Karpas-422 (cell line): ENCODE results near the gene PCSK6. TPM values are rescaled to one million over a fixed set of nuclear protein-coding genes. Genes with fewer than 3 reads are reported as not detected.
"Not testable (repeated sequence)": the region's sequence is repeated elsewhere in the genome, so short reads cannot be mapped to it uniquely, and the experiment has no call there.

ENCODE experiments used
- DNase-seq: peaks from one replicate; pipeline ENCODE4 v3.0.0-alpha.2; 2015
- H2AFZ ChIP-seq: fragments of 200-600 bp; sonication (generic); 2 replicates; pipeline ENCODE4 v1.6.1; 2014; ENCODE audit warnings: antibody characterized with exemption, low read length, mixed read lengths
- H3K27ac ChIP-seq: fragments of 200-600 bp; sonication (generic); 2 replicates; pipeline ENCODE4 v1.5.1; 2014; ENCODE audit warnings: mild to moderate bottlenecking, low read length, moderate library complexity
- H3K27me3 ChIP-seq: fragments of 200-600 bp; sonication (generic); 2 replicates; pipeline ENCODE4 v1.6.1; 2014; ENCODE audit warnings: low read length, mixed read lengths
- H3K36me3 ChIP-seq: fragments of 200-600 bp; sonication (generic); 2 replicates; pipeline ENCODE4 v1.6.1; 2014; ENCODE audit warnings: low read length, mixed read lengths; ENCODE audit not compliant: insufficient read depth
- H3K4me1 ChIP-seq: fragments of 200-600 bp; sonication (generic); 2 replicates; pipeline ENCODE4 v1.6.1; 2014; ENCODE audit warnings: mild to moderate bottlenecking, low read length, mixed read lengths
- H3K4me2 ChIP-seq: fragments of 200-600 bp; sonication (generic); 2 replicates; pipeline ENCODE4 v1.6.1; 2014; ENCODE audit warnings: low read length, low read depth, mild to moderate bottlenecking; ENCODE audit not compliant: poor library complexity, severe bottlenecking
- H3K4me3 ChIP-seq: fragments of 200-600 bp; sonication (generic); 2 replicates; pipeline ENCODE4 v1.5.1; 2014; ENCODE audit warnings: mild to moderate bottlenecking, antibody characterized with exemption, low read length, mixed read lengths
- H3K79me2 ChIP-seq: fragments of 200-600 bp; sonication (generic); 2 replicates; pipeline ENCODE4 v1.6.1; 2014; ENCODE audit warnings: mild to moderate bottlenecking, low read length, mixed read lengths
- H3K9ac ChIP-seq: fragments of 200-600 bp; sonication (generic); 2 replicates; pipeline ENCODE4 v1.6.0; 2014; ENCODE audit warnings: low read length
- H3K9me2 ChIP-seq: fragments of 200-600 bp; sonication (generic), shearing (Covaris generic); replicated peaks from 2 replicates; pipeline ENCODE4 v1.6.0; 2014; ENCODE audit warnings: mild to moderate bottlenecking, low read length, moderate library complexity; ENCODE audit not compliant: insufficient read depth
- H3K9me3 ChIP-seq: fragments of 300-700, 200-600 bp; sonication (generic); 2 replicates; pipeline ENCODE4 v1.6.1; 2014; ENCODE audit warnings: low read length, mixed read lengths
- H4K20me1 ChIP-seq: fragments of 200-600 bp; sonication (generic); 2 replicates; pipeline ENCODE4 v1.6.1; 2014; ENCODE audit warnings: mild to moderate bottlenecking, antibody characterized with exemption, low read length, low read depth; ENCODE audit not compliant: insufficient read depth
- total RNA-seq: library from RNA; depleted of rRNA; stranded (reverse); fragments of >200 nt; shearing (Covaris generic); gene quantifications from 2 replicates; pipeline ENCODE4 v1.2.3, GENCODE V29; 2014; ENCODE audit warnings: low replicate concordance

Gene PCSK6
- total RNA-seq, 1 experiment from 2014 or later, result 0.19 TPM

DNA sequence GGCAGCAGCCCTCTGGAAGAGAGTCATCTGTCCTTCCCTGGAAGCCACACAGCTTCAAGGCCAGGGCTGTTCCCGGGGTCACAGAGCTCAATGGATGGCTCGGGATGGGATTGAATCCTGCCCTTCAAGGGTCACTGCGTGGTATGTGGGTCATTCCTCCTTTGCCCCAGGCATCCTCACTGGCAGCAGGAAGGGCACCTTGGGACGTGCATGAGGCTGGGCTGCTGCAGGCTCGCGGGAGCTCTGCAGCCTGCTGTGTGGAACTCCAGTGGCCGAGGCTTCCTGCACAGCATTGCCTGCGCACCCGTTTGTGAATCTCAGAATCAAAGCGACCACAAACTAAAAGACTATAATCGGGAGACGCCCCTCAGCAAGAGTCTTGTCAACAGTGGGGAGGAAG lies 60.7 kb downstream of the PCSK6 start:
- H3K79me2 ChIP-seq, result no peaks in the 10 kb centered on the region
- H3K9me3 ChIP-seq, result no peaks in the 10 kb centered on the region
- no peak overlapping the region for H2AFZ ChIP-seq
- H3K4me2 ChIP-seq, result no peak overlapping the region
- no peak overlapping the region for H3K9ac ChIP-seq
- H3K4me1 ChIP-seq, result no peaks in the 10 kb centered on the region
- no peaks in the 10 kb centered on the region for H3K27me3 ChIP-seq
- no peak overlapping the region for H3K27ac ChIP-seq
- DNase-seq, result no peak
- no peak overlapping the region for H3K4me3 ChIP-seq
- H3K9me2 ChIP-seq, result no peaks in the 10 kb centered on the region
- no peaks in the 10 kb centered on the region for H3K36me3 ChIP-seq
- H4K20me1 ChIP-seq, result no peaks in the 10 kb centered on the region

DNA sequence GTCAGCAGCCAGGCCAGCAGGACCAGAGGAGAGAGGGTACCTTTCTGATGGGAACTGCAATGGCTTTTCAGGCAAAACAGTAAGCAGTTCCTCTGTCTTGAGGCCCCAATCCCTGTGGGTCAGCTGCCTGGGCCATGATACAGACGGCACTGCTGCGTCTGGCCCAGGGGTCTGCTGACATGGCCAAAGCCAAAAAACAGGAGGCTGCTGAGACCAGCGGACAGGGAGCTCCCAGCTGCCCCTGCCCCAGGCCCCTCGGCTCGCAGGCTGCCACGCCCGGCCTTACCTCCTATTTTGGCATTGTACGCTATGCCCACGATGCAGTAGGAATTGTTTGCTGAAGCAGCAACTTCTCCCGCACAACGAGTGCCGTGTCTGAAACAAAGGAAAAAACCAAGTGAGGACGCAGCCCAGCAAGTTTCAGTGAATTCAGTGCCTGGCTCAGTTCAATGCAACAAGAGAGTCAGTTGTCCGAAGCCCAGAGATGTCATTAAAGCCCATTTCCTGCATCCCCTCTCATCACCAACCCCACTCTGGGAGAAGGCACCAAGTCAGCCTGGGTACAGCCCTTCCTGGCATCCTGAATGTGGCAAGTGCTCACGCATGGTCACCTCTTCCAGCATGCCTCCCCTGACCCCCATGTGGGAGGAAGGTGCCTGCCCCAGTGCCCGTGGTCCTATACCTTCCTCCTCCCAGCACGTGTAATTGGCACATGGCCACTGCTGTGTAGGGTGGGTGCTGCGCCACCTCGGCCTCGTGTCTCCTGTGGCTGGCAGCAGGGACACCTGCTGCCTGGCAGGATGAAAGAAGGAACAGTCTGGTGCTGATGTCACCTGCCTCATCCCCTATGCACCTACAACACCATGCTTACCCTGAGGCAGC lies 61.7 kb downstream of the PCSK6 start:
- Histone ChIP-seq H3K9ac (no peak overlapping the region), H3K36me3 (no peaks in the 10 kb centered on the region), H3K27ac (no peak overlapping the region), H3K9me2 (no peaks in the 10 kb centered on the region), H3K4me1 (no peaks in the 10 kb centered on the region), H4K20me1 (no peaks in the 10 kb centered on the region), H3K27me3 (no peaks in the 10 kb centered on the region), H3K4me3 (no peak overlapping the region), H3K79me2 (no peaks in the 10 kb centered on the region), H3K9me3 (no peaks in the 10 kb centered on the region), H2AFZ (no peak overlapping the region), H3K4me2 (no peak overlapping the region)
- DNase-seq, result no peak

DNA sequence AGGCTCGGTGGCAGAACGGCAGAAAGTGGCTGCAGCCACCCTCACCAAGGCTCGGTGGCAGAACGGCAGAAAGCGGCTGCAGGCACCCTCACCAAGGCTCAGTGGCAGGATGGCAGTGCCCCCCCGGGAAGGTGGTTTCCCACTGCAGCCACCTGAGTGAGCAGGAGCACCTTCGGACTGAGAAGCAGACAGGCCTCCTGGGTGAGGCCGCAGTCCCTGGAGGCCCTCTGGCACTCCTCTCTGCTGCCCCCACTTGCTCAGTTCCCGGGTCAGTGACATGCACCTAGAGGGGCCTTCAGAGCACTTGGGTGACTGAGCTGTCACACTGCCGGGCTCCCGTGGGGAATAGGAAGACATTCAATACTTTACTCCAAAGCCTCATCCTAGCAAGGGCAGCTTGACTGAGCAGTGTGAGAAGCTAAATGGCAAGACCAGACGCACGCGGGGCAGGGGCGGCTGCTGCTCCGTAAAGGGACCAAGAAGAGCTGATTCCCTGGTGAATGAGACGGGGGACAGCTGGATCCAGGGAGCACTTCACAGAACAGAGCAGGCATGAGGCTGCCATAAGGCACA lies 62.7 kb downstream of the PCSK6 start:
- no peak overlapping the region for H3K4me3 ChIP-seq
- H3K9ac ChIP-seq, result no peak overlapping the region
- no peaks in the 10 kb centered on the region for H3K9me3 ChIP-seq

DNA sequence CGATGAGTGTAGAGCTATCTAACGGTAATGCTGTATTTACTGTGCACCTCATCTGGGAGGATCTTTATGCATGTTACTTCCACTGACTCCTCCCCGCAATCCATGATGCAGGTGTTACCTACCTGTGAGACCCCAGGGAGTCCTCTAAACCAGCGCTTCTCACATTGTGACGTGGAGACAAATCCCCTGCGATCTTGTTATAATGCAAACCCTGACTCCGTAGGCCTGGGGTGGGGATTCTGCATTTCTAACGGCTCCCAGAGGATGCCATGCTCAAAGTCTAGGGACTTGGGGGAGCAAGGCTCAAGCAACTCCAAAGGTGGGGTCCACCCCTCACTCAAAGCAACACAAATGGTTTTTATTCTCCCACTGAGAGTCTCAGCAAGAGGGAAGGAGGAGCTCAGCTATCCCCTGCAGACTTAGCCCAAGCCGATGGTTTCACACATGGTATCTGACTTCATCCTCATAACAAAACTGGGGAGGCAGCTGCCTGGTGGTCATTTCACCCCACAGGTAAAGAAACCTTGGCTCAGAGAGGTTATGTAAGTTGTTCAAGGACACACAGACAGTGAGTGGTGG lies 63.6 kb downstream of the PCSK6 start:
- Histone ChIP-seq H2AFZ (no peak overlapping the region), H3K9me2 (no peaks in the 10 kb centered on the region), H3K4me1 (no peaks in the 10 kb centered on the region), H3K36me3 (no peaks in the 10 kb centered on the region), H3K27me3 (no peaks in the 10 kb centered on the region), H3K79me2 (no peaks in the 10 kb centered on the region), H3K4me2 (no peak overlapping the region), H3K9ac (no peak overlapping the region), H3K4me3 (no peak overlapping the region), H3K9me3 (no peaks in the 10 kb centered on the region), H4K20me1 (no peaks in the 10 kb centered on the region), H3K27ac (no peak overlapping the region)
- DNase-seq, result no peak

More for the DNA sequence above, 62.7 kb downstream of the PCSK6 start:
- Histone ChIP-seq H3K27ac (no peak overlapping the region), H3K9me2 (no peaks in the 10 kb centered on the region), H3K79me2 (no peaks in the 10 kb centered on the region), H3K27me3 (no peaks in the 10 kb centered on the region), H3K4me1 (no peaks in the 10 kb centered on the region), H4K20me1 (no peaks in the 10 kb centered on the region), H3K36me3 (no peaks in the 10 kb centered on the region), H3K4me2 (no peak overlapping the region), H2AFZ (no peak overlapping the region)
- DNase-seq, result no peak

DNA sequence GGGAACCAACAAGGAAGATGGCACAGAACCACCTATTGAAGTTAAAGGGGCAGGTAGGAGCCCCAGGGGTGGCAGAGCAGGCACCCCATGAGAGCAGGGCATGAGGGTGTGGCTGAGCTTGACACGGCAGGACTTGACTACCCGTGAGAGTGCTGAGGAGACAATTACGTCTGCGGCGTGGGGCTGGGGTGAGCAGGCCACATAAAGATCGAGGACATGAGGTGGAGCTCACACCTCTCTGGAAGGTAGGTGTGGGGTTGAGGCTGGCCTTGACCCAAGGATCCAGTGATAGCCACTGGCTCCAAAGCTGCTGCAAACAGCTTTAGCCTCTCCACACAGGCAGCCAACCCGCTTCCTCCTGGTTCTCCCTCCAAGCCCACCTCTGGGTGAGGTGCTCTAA lies 64.5 kb downstream of the PCSK6 start:
- no peaks in the 10 kb centered on the region for H3K79me2 ChIP-seq
- H3K4me1 ChIP-seq, result no peaks in the 10 kb centered on the region
- H3K9ac ChIP-seq, result no peak overlapping the region
- no peaks in the 10 kb centered on the region for H3K9me2 ChIP-seq
- H4K20me1 ChIP-seq, result no peaks in the 10 kb centered on the region
- no peak for DNase-seq
- no peak overlapping the region for H3K27ac ChIP-seq
- H3K36me3 ChIP-seq, result no peaks in the 10 kb centered on the region
- H3K9me3 ChIP-seq, result no peaks in the 10 kb centered on the region
- no peak overlapping the region for H3K4me2 ChIP-seq
- H3K4me3 ChIP-seq, result no peak overlapping the region
- H3K27me3 ChIP-seq, result no peaks in the 10 kb centered on the region
- no peak overlapping the region for H2AFZ ChIP-seq

DNA sequence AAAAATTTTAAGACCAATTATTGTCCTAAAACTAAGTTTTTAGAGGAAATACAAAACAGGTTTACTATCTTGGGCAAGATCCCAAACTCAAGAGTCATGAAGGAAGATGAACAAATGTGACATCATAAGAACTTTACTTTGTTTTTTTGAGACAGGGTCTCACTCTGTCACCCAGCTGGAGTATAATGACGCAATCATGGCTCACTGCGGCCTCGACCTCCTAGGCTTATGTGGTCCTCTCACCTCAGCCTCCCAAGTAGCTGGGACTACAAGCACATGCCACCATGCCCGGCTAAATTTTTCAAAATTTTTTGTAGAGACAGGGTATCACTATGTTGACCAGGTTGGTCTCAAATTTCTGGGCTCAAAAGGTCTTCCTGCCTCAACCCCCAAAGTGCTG lies 69.3 kb downstream of the PCSK6 start:
- Histone ChIP-seq H3K9me3 (no peaks in the 10 kb centered on the region), H3K4me3 (no peak overlapping the region), H3K79me2 (no peaks in the 10 kb centered on the region), H3K36me3 (no peaks in the 10 kb centered on the region), H3K9ac (no peak overlapping the region), H2AFZ (no peak overlapping the region), H3K27me3 (no peaks in the 10 kb centered on the region), H3K9me2 (no peaks in the 10 kb centered on the region), H3K27ac (no peak overlapping the region), H3K4me1 (no peaks in the 10 kb centered on the region), H3K4me2 (no peak overlapping the region), H4K20me1 (no peaks in the 10 kb centered on the region)
- DNase-seq, result no peak

DNA sequence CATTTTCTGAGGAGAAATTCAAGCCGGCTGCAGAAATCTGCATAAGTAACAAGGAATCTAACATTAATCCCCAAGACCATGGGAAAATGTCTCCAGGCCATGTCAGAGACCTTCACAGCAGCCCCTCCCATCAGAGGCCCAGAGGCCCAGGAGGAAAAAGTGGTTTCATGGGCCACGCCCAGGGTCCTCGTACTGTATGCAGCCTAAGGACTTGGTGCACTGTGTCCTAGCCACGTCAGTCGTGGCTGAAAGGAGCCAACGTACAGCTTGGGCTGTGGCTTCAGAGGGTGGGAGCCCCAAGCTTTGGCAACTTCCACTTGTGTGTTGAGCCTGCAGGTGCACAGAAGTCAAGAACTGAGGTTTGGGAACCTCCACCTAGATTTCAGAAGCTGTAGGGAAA lies 73.0 kb downstream of the PCSK6 start:
- not testable (repeated sequence) for H3K9me3 ChIP-seq, H3K4me1 ChIP-seq, H3K9me2 ChIP-seq, H2AFZ ChIP-seq, H4K20me1 ChIP-seq, H3K36me3 ChIP-seq, H3K27ac ChIP-seq, H3K4me2 ChIP-seq, DNase-seq, H3K4me3 ChIP-seq, H3K79me2 ChIP-seq, H3K27me3 ChIP-seq, H3K9ac ChIP-seq

DNA sequence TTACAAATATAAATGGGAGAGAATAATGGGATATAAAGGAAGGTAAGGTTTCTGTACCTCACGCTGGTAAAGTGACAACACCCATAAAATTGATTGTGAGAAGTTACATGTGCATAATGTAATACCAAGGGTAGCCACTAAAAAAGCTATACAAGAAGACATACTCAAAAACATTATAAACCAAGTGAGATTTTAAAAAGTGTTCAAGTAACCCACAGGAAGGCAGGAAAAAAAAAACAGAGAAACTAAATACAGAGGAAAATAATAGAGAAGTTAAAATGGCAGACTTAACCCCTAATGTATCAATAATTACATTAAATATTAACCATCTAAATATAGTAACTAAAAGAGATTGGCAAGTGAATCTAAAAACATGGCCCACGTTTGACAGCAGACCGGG lies 76.3 kb downstream of the PCSK6 start:
- no peaks in the 10 kb centered on the region for H3K4me1 ChIP-seq
- H3K9ac ChIP-seq, result no peak overlapping the region
- no peaks in the 10 kb centered on the region for H3K27me3 ChIP-seq
- DNase-seq, result no peak
- no peaks in the 10 kb centered on the region for H3K9me3 ChIP-seq
- no peaks in the 10 kb centered on the region for H3K36me3 ChIP-seq
- H3K27ac ChIP-seq, result no peak overlapping the region
- H3K4me2 ChIP-seq, result no peak overlapping the region
- no peaks in the 10 kb centered on the region for H3K79me2 ChIP-seq
- H4K20me1 ChIP-seq, result no peaks in the 10 kb centered on the region
- H3K9me2 ChIP-seq, result no peaks in the 10 kb centered on the region
- H2AFZ ChIP-seq, result no peak overlapping the region
- no peak overlapping the region for H3K4me3 ChIP-seq
